H1 (cell line): ENCODE measurements around the gene SLC39A8. TPM values are rescaled to one million over a fixed set of nuclear protein-coding genes. Genes with fewer than 3 reads are reported as not detected.

ENCODE experiments used
- CTCF ChIA-PET: fragments of 300-600 bp; sonication (Branson Sonifier 250); formaldehyde crosslinking; loops from one replicate; lab custom pipeline; 2021; ENCODE audit not compliant: partially characterized antibody; lab: Charles Lee
- POLR2A ChIA-PET: fragments of 300-600 bp; sonication (Branson Sonifier 250); formaldehyde crosslinking; loops from one replicate; lab custom pipeline; 2021; ENCODE audit warnings: inconsistent platforms; ENCODE audit not compliant: partially characterized antibody; lab: Charles Lee
- DNase-seq, 2 experiments: peaks; one replicate each; pipeline versions ENCODE4 v3.0.0 to v3.0.0-alpha.2; 2010 to 2022; ENCODE audit warnings: low spot score in 2 of 2, low read depth in 1 of 2, mixed read lengths in 1 of 2
- FAIRE-seq: peaks from 2 replicates; lab custom pipeline; 2011; peaks lifted over from hg19 to GRCh38; lab: Jason Lieb, UNC
- H2AFZ ChIP-seq: 2 replicates; pipeline ENCODE4 v1.8.1; 2012; ENCODE audit warnings: low read length, inconsistent platforms
- H2AK5ac ChIP-seq: 2 replicates; pipeline ENCODE4 v1.6.1; 2013; ENCODE audit warnings: low read depth, low read length
- H2BK120ac ChIP-seq: replicated peaks from 2 replicates; pipeline ENCODE3; 2013; ENCODE audit warnings: low read depth, low read length, inconsistent platforms
- H2BK12ac ChIP-seq: 2 replicates; pipeline ENCODE4 v1.6.1; 2013; ENCODE audit warnings: low read depth, low read length
- H2BK15ac ChIP-seq: 2 replicates; pipeline ENCODE4 v1.6.1; 2013; ENCODE audit warnings: low read length
- H2BK20ac ChIP-seq: 2 replicates; pipeline ENCODE4 v1.6.1; 2013; ENCODE audit warnings: low read length
- H2BK5ac ChIP-seq: 2 replicates; pipeline ENCODE4 v1.6.1; 2013; ENCODE audit warnings: low read depth, low read length
- H3K14ac ChIP-seq: 2 replicates; pipeline ENCODE4 v1.6.1; 2013; ENCODE audit warnings: inconsistent platforms; ENCODE audit not compliant: insufficient read length
- H3K18ac ChIP-seq: 2 replicates; pipeline ENCODE4 v1.6.1; 2013; ENCODE audit warnings: low read length; ENCODE audit errors: extremely low read depth
- H3K23ac ChIP-seq: 2 replicates; pipeline ENCODE4 v1.6.1; 2013; ENCODE audit warnings: inconsistent platforms; ENCODE audit not compliant: insufficient read length
- H3K23me2 ChIP-seq: 2 replicates; pipeline ENCODE4 v1.6.1; 2013; ENCODE audit warnings: low read depth, low read length
- H3K27ac ChIP-seq: 2 replicates; pipeline ENCODE4 v1.6.1; 2011; ENCODE audit warnings: low read depth, low read length, inconsistent platforms
- H3K27me3 ChIP-seq, 4 experiments: replicated peaks in 1 of 4; 1 replicate in 1 of 4; 2 replicates in 3 of 4; pipeline versions ENCODE4 v1.6.1 to v1.8.1; 2011 to 2013; ENCODE audit warnings: low read length in 3 of 4, mild to moderate bottlenecking in 3 of 4, inconsistent platforms in 2 of 4, mixed read lengths in 2 of 4, moderate library complexity in 1 of 4; ENCODE audit not compliant: control insufficient read depth in 3 of 4, insufficient read depth in 3 of 4; ENCODE audit errors: extremely low read depth in 1 of 4
- H3K36me3 ChIP-seq, 4 experiments: 2 replicates each; pipeline versions ENCODE4 v1.6.1 to v1.8.1; 2011 to 2013; ENCODE audit warnings: mild to moderate bottlenecking in 4 of 4, low read length in 3 of 4, moderate library complexity in 2 of 4, control low read depth in 1 of 4, inconsistent platforms in 1 of 4; ENCODE audit not compliant: insufficient read depth in 4 of 4, control insufficient read depth in 2 of 4
- H3K4ac ChIP-seq: replicated peaks from 2 replicates; pipeline ENCODE3; 2013; ENCODE audit warnings: low read length, low read depth, mixed read lengths, inconsistent platforms; ENCODE audit not compliant: insufficient read length
- H3K4me1 ChIP-seq, 4 experiments: replicated peaks in 1 of 4; 1 replicate in 1 of 4; 2 replicates in 3 of 4; pipeline versions ENCODE4 v1.6.1 to v1.8.1; 2011 to 2013; ENCODE audit warnings: low read length in 3 of 4, inconsistent platforms in 2 of 4, mixed read lengths in 1 of 4; ENCODE audit not compliant: insufficient read depth in 4 of 4, control insufficient read depth in 3 of 4
- H3K4me2 ChIP-seq, 2 experiments: 2 replicates each; pipeline versions ENCODE4 v1.6.1 to v1.8.1; 2011 to 2013; ENCODE audit warnings: low read depth in 2 of 2, low read length in 2 of 2, control low read depth in 1 of 2, inconsistent platforms in 1 of 2, mild to moderate bottlenecking in 1 of 2; ENCODE audit not compliant: insufficient read depth in 1 of 2
- H3K4me3 ChIP-seq, 4 experiments: fragments of 200-600, 300-600 bp in 1 of 4; sonication (generic), shearing (Covaris generic), sonication (Bioruptor Twin) in 1 of 4; 2 replicates each; pipeline versions ENCODE4 v1.5.1 to v1.8.1; 2011 to 2016; ENCODE audit warnings: low read length in 4 of 4, low read depth in 3 of 4, control low read depth in 2 of 4, inconsistent platforms in 2 of 4, mild to moderate bottlenecking in 2 of 4, mixed read lengths in 1 of 4, moderate library complexity in 1 of 4; ENCODE audit not compliant: insufficient read depth in 2 of 4; ENCODE audit errors: extremely low read depth in 1 of 4
- H3K56ac ChIP-seq: replicated peaks from 2 replicates; pipeline ENCODE3; 2013; ENCODE audit warnings: low read depth, mild to moderate bottlenecking, mixed read lengths, low read length, inconsistent platforms; ENCODE audit not compliant: insufficient read length
- H3K79me1 ChIP-seq: 2 replicates; pipeline ENCODE4 v1.6.1; 2013; ENCODE audit warnings: low read depth, low read length, control low read depth
- H3K79me2 ChIP-seq, 2 experiments: 2 replicates each; pipeline versions ENCODE4 v1.6.1 to v1.8.1; 2012 to 2013; ENCODE audit warnings: low read length in 2 of 2, mild to moderate bottlenecking in 2 of 2, inconsistent platforms in 1 of 2; ENCODE audit not compliant: insufficient read depth in 2 of 2, control insufficient read depth in 1 of 2
- H3K9ac ChIP-seq, 4 experiments: replicated peaks in 1 of 4; 1 replicate in 1 of 4; 2 replicates in 3 of 4; pipeline versions ENCODE4 v1.6.1 to v1.8.1; 2011 to 2013; ENCODE audit warnings: low read depth in 3 of 4, low read length in 3 of 4, control low read depth in 2 of 4, mild to moderate bottlenecking in 2 of 4, moderate library complexity in 2 of 4, inconsistent platforms in 1 of 4; ENCODE audit errors: extremely low read depth in 1 of 4
- H3K9me3 ChIP-seq, 2 experiments: 2 replicates each; pipeline versions ENCODE4 v1.6.1 to v1.8.1; 2012 to 2013; ENCODE audit warnings: mild to moderate bottlenecking in 2 of 2, moderate library complexity in 2 of 2, control low read depth in 1 of 2, inconsistent platforms in 1 of 2, low read depth in 1 of 2, low read length in 1 of 2, mixed read lengths in 1 of 2; ENCODE audit not compliant: insufficient read depth in 2 of 2
- H4K20me1 ChIP-seq, 2 experiments: replicated peaks in 1 of 2; 2 replicates each; pipeline versions ENCODE3 to v1.8.1; 2011 to 2013; ENCODE audit warnings: inconsistent platforms in 2 of 2, low read length in 2 of 2, mild to moderate bottlenecking in 1 of 2; ENCODE audit not compliant: insufficient read depth in 2 of 2, control insufficient read depth in 1 of 2
- H4K5ac ChIP-seq: 2 replicates; pipeline ENCODE4 v1.6.1; 2013; ENCODE audit warnings: low read length, low read depth, mixed read lengths, inconsistent platforms; ENCODE audit not compliant: insufficient read length
- H4K8ac ChIP-seq: 2 replicates; pipeline ENCODE4 v1.8.0; 2013; ENCODE audit warnings: mild to moderate bottlenecking, moderate library complexity, low read length, inconsistent platforms; ENCODE audit not compliant: insufficient read depth; ENCODE audit errors: extremely low read depth
- H4K91ac ChIP-seq: replicated peaks from 2 replicates; pipeline ENCODE3; 2013; ENCODE audit warnings: low read length, mixed read lengths, inconsistent platforms; ENCODE audit not compliant: insufficient read length
- HDAC2 ChIP-seq, 2 experiments: fragments of 300-600 bp in 1 of 2; sonication (generic) in 1 of 2; IDR thresholded peaks; 2 replicates each; pipeline ENCODE4 v1.6.1; 2011 to 2012; ENCODE audit warnings: low read depth in 2 of 2, low read length in 2 of 2, mild to moderate bottlenecking in 2 of 2, moderate library complexity in 2 of 2, borderline replicate concordance in 1 of 2, inconsistent platforms in 1 of 2
- YY1 ChIP-seq: IDR thresholded peaks from 2 replicates; pipeline ENCODE4 v1.6.1; 2011; ENCODE audit warnings: low read depth, mild to moderate bottlenecking, low read length
- WGBS, 2 experiments: shearing (Covaris generic) in 1 of 2; methylation state at CpG; one replicate each; pipeline versions ENCODE4 v1.1.6 to v1.1.7; 2013 to 2015; ENCODE audit warnings: low lambda C conversion rate in 2 of 2, mixed read lengths in 2 of 2, inconsistent platforms in 1 of 2, low coverage in 1 of 2, missing lambda C conversion rate in 1 of 2; ENCODE audit not compliant: insufficient replicate concordance in 2 of 2, insufficient coverage in 1 of 2, insufficient read length in 1 of 2; ENCODE audit errors: extremely low coverage in 1 of 2, missing lambda C conversion rate in 1 of 2; 5-methylcytosine and 5-hydroxymethylcytosine counted together
- polyA plus RNA-seq, 7 experiments: library from polyadenylated mRNA; depleted of rRNA in 3 of 7; stranded (reverse) in 5 of 7; unstranded in 2 of 7; fragments of >200 nt in 5 of 7; fragments of 200-250 nt in 2 of 7; gene quantifications; 1 replicate in 5 of 7; 2 replicates in 1 of 7; 4 replicates in 1 of 7; pipeline versions ENCODE4 v1.2.1 to v1.2.3, GENCODE V29; 2011 to 2013; ENCODE audit warnings: missing spikeins in 2 of 7, mixed read lengths in 2 of 7
- total RNA-seq: library from RNA; stranded (reverse); fragmentation: NEBNext Ultra II Directional; extraction: Animal tissue kit (Norgen Biotek cat#: 25700); gene quantifications from 2 replicates; pipeline ENCODE4 v1.2.1, GENCODE V29; 2021

The SLC39A8 gene
- total and polyA plus RNA-seq, 2 of the 8 experiments (the other 6 are each of a cell fraction or from before 2014, with no cell fraction given), result 6.4 to 38.7 TPM

DNA sequence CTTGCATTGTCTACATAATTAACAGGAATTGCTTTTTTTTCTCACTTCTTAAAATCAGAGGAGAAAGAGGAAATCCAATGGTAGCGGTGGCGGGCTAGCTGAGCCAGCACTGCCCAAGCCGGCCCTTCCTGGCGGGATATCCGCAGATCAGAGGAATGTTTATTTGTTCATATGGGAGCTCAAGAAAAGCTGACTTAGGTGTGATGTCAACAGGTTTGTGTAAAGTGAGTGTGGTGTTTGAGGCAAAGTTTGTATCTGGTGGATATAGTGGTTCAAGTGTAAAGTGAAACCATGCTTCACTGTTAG lies 466 bp upstream of the SLC39A8 start:
- no peak overlapping the region for H2BK20ac ChIP-seq
- no peak overlapping the region for H2BK5ac ChIP-seq
- H4K91ac ChIP-seq, result no peak overlapping the region
- TF ChIP-seq HDAC2 (IDR thresholded peaks at IDR 0.05; ENCODE audit: borderline replicate concordance in 1 of 2, low read depth in 2 of 2, low read length in 2 of 2), result no peak
- TF ChIP-seq YY1, result 0 out of 2 replicates have a peak, but pooled peaks have one; percentile 1
- TF ChIP-seq, all 59 proteins: peak for 1
- Histone ChIP-seq H3K36me3 (no peaks in the 10 kb centered on the region), H3K23ac (no peak overlapping the region), H2BK120ac (no peak overlapping the region), H3K9ac (0 out of 7 replicates have a peak overlapping the region, but pooled peaks of 1 of the 4 experiments have one; percentile 7), H2BK15ac (no peak overlapping the region), H3K4me2 (peak overlapping the region; percentile 76 to 79), H3K9me3 (no peaks in the 10 kb centered on the region), H3K4me1 (peaks cover 2 to 12% (median 8%) of the 10 kb centered on the region in 4 experiments; a peak in 6 of 7 replicates), H4K5ac (no peak overlapping the region), H3K27ac (no peak overlapping the region), H3K27me3 (peaks cover 0 to 15% (median 7%) of the 10 kb centered on the region in 4 experiments; a peak in 3 of 7 replicates), H4K8ac (no peak overlapping the region), H2BK12ac (no peak overlapping the region), H3K4ac (peak overlapping the region; percentile 36), H2AFZ (peak overlapping the region; percentile 59; the same call in 1 of the 2 replicates), H3K14ac (no peak overlapping the region), H3K79me1 (no peaks in the 10 kb centered on the region), H3K4me3 (peak overlapping the region; percentile 48 to 69 (median 62); a peak in 6 of 8 replicates), H3K23me2 (peaks cover 18% of the 10 kb centered on the region), H3K79me2 (0 out of 4 replicates have a peak, but pooled peaks cover 0 to 4% of the 10 kb centered on the region in 2 experiments), H4K20me1 (no peaks in the 10 kb centered on the region), H3K18ac (no peak overlapping the region), H2AK5ac (no peak overlapping the region), H3K56ac (no peak overlapping the region)
- ChIA-PET POLR2A (interaction anchor here (1.5 to 1.7 kb wide), 2 partner anchors 23 to 482 kb away, joined by 4 to 5 read pairs; partner anchors contain the start of gene UBE2D3), CTCF (interaction anchor here (0.6 to 2.5 kb wide), 9 partner anchors 17 to 707 kb away, joined by 3 to 11 read pairs (median 3); no protein-coding TSS in a partner anchor)
- no peak for FAIRE-seq
- no peak for DNase-seq
- WGBS, 2 experiments, result 7% methylated on average over 5 of the region's 5 CpGs; no CpG with 5 or more reads in 1 of the 2 experiments
